NCI-H1092 treated with DMSO at 0.1 percent for 48 hours (cell line): ENCODE data around the gene TEX14.

Experiments
- DNase-seq: peaks from one replicate; lab custom pipeline; 2025; lab: John Stamatoyannopoulos, UW

TEX14 gene, protein sequence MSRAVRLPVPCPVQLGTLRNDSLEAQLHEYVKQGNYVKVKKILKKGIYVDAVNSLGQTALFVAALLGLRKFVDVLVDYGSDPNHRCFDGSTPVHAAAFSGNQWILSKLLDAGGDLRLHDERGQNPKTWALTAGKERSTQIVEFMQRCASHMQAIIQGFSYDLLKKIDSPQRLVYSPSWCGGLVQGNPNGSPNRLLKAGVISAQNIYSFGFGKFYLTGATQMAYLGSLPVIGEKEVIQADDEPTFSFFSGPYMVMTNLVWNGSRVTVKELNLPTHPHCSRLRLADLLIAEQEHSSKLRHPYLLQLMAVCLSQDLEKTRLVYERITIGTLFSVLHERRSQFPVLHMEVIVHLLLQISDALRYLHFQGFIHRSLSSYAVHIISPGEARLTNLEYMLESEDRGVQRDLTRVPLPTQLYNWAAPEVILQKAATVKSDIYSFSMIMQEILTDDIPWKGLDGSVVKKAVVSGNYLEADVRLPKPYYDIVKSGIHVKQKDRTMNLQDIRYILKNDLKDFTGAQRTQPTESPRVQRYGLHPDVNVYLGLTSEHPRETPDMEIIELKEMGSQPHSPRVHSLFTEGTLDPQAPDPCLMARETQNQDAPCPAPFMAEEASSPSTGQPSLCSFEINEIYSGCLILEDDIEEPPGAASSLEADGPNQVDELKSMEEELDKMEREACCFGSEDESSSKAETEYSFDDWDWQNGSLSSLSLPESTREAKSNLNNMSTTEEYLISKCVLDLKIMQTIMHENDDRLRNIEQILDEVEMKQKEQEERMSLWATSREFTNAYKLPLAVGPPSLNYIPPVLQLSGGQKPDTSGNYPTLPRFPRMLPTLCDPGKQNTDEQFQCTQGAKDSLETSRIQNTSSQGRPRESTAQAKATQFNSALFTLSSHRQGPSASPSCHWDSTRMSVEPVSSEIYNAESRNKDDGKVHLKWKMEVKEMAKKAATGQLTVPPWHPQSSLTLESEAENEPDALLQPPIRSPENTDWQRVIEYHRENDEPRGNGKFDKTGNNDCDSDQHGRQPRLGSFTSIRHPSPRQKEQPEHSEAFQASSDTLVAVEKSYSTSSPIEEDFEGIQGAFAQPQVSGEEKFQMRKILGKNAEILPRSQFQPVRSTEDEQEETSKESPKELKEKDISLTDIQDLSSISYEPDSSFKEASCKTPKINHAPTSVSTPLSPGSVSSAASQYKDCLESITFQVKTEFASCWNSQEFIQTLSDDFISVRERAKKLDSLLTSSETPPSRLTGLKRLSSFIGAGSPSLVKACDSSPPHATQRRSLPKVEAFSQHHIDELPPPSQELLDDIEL (N-terminal part only)

DNA sequence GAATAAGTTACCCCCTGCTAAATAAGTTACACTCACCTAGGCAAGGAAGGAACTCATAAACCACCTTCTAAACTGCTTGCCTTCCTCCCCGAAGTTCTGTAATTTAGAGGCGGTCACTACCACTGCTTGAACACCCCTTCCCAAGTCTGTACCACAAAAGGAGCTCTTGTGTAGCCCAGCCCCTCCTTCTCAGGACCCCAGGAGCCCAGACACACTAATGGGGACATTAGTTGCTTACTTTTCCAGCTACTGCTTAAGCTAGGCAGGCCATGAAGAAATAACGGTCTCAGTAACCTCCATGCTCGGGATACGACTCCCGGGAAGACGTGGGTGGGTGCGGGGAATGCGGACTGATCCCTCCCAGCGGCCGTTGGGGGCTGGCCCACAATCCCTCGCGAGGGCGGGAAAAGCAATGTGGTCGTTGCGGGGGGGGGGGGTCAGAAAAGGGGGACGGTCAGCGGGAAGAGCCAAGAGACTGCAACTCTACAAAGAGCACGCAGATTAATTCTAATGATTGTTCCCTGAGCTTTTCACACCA is at the start of gene TEX14:
Gene TEX14 (minus strand): TSS at position 345 of the 538 bp plus-strand sequence. CDS start 40,044 bp downstream, outside the sequence.
- no peak for DNase-seq

DNA sequence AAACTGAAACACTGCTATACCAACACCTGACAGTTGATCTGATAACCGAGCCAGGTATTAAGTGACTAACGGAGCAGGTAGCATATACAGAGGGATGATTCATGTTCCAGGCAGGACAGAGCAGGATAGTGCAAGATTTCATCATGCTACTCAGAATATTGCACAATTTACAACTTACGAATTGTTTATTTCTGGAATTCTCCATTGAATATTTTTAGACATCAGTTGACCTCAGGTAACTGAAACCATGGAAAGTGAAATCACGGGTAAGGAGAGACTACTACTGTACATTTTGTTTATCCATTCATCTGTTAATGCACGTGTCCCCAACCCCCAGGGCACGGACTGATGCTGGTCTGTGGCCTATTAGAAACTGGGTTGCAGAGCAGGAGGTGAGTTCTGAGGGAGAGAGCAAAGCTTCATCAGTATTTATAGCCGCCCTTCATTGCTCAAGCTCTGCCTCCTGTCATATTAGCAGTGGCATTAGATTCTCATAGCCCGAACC is 49.3 kb upstream of the TEX14 start:
- no peak for DNase-seq

DNA sequence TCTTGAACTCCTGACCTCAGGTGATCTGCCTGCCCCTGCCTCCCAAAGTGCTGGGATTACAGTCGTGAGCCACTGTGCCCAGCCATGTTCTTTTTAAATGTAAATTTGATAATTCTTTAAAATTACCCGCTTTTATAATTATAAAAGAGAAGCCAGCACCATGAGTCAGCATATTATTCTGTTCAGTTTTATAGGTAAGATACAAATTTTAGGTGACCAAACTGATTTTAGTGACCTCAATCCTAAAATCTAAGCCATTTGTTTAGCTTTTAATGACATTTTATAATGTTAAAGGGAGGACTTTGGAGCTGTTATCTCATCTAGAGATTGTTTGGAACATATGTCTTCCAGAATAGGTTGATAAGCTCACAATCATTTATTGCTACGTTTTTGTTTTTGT is 43.0 kb upstream of the TEX14 start:
- no peak for DNase-seq

DNA sequence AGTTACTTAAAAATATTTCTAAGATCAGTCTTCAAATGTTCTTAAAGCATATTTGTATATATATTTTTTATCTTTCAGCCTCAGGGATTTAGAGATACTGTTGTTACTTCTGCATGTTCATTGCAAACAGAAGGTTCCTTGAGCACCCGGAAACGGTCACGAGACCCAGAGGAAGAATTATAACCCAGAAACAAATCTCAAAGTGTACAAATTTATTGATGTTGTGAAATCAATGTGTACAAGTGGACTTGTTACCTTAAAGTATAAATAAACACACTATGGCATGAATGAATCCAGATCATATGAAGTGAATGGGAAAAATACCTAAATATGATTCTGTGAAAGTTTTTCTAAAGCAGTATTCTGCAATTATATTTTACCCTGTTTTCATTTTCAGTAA is 42.2 kb upstream of the TEX14 start:
- no peak for DNase-seq

DNA sequence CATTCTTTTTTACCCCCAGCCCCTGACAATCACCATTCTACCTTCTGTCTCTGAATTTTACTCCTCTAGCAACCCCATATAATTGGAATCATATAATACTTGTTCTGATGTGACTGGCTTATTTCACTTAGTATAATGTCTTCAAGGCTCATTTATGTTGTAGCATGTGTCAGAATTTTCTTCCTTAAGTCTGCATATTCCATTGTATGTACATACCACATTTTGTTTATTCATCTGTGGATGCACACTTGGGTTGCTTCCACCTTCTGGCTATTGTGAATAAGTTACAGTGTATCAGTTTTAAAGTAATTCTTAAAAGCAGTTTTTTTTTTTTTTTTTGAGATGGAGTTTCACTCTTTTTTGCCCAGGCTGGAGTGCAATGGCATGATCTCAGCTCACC is 39.1 kb upstream of the TEX14 start:
- no peak for DNase-seq

DNA sequence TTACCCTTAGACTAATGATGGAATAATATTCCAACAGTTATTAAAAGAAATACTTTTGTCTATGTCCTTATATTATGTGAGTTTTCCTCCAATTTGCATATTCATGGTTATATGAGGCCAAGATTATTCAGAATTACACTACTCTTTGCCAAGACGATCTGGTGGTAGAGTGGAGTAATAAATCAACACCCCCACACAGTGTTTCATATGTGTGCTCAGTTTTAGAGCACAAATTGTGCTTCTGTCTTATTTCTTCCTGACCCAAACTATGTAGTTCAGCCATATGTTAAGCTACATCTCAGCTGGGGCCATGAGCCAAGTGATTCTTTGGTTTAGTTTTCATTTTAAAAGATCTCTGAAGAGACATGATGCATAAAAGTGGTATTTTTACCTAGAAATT is 37.0 kb upstream of the TEX14 start:
- DNase-seq, result no peak

DNA sequence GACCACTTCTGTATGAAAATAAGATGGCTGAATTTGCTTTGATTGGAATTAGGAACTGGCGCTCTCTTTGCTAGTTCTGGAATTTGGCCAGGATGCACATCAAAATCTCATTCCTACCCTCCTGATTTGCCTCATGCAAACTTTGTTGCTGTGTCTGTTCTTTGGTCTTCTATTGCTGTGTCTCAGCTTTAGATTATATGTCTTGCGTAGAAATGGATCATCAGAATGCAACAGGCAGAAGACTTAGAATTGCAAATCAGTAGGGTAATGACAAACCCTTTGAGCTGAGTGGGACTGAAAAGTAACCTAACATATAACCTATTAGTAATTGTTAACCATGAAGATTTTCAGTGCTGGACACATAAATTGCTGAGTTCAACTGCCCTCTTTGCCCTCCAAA is 30.9 kb upstream of the TEX14 start:
- no peak for DNase-seq

DNA sequence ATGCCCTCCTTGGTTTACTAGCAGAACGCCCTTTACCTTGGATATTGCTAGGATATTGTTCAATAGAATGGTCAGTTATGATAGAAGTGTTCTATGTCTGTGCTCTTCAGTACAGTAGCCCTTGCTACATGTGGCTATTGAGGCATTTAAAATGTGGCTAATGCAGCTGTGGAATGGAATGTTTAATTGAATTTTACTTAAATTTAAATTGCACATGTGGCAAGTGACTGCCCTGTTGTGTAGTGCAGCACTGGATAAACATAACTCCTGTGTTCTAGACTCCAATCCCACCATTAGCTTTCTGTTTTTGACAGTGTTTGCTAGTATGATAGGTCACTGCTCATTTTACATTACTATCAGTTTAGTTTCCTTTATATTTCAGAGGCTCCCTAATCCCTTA is 30.4 kb upstream of the TEX14 start:
- DNase-seq, result no peak

DNA sequence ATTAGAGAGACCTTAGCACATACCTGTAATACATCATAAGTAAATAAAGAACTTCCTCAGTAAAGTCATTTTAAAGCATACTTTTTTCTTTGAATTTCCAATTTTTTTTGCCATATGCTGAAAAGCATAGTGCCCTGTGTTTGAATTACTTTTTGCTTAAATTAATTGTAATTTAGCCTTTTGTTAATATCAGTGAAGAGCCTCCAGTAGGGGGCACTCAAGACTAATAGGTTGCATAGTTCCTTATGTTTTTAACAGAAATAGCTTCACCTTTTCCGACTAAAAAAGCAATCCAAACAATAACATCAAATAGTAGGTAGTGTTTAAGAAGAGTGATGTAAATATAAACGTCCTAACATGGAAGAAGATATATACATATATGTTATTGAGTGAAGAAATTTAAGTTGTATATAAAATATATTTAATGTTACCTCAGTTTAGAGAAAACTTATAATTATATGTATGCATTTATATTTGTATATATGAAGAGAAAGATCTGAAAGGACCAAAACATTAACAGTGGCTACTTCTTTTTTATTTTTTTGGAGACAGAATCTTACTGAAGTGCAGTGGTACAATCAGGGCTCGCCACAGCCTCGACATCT is 19.2 kb upstream of the TEX14 start:
- peak; percentile 34 for DNase-seq

DNA sequence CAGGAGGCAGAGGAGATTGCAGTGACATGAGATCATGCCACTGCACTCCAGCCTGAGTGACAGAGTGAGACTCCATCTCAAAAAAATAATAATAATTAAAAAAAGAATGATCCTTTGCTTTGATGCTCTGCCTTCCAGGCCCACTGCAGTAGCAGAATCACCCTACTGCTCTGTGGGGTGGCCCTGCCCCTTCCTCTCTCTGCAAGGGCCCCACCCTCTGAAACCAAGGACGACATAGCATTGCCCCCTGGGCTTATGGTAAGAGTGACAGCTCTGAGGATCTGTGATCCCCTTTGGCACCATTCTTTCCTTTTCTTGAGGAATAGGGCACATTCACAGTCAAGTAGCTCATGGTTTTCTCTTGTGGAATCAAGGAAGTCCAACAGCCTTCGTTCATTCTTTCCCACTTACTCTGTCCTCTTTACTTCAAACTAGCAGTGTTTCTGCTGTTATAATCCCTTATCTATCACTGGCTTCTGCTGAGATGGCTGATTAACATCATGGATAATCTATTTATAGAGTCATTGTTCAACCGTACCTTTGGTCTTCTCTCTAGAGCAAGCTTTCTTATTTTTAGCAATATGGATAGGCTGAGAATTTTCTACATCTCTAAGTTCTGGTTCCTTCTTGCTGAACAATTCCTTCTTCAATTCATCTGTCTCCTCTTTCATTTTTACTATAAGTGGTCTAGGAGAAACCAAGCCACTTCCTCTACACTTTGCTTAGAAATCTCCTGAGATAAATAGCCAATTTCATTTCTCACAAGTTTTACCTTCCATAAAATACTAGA is 14.7 kb upstream of the TEX14 start:
- DNase-seq, result no peak

DNA sequence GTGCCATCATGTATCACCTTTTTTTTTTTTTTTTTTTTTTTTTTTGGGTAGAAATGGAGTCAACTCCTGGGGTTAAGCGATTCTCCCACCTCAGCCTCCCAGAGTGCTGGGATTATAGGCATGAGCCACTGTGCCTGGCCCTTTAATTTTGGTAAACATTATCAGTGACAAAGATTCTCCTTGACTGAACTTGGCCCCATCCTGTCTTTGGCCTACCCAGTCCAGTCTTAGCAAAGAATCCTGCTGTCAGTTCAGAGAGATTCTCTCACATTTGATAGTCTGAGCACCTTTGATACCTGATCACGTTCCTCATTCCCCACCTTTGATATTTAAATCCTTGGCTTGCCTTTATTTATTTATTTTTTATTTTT is 12.1 kb upstream of the TEX14 start:
- DNase-seq, result no peak

DNA sequence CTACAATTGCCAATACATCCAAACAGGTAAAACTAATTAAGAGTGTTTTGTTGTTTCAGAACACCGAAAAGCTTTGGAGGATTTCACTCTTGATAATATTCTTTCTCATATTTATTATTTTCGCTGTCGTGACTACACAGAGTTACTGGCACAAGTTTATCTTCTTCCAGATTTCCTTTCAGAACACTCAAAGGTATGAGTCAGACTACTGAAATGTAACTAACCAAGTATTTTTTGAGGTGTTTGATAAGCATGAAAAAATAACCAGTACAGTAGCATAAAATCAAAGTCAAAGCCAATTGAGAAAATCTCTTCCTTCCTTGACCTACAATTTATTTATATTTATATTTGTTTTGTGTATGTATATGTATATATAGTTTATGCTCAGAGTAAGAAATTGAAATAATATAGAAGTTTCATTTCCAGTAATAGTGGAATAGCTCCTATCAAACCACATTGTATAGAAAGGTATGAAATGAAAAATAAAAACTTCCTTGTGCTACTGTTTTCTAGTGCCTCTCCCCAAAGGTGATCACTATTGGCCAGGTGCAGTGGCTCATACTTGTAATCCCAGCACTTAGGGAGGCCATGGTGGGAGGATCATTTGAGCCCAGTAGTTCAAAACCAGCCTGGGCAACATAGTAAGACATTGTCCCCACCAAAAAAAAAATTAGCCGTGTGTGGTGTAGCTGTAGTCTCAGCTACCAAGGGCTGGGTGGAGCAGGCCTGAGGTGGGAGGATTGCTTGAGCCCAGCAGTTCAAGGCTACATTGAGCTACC is 11.5 kb upstream of the TEX14 start:
- no peak for DNase-seq

DNA sequence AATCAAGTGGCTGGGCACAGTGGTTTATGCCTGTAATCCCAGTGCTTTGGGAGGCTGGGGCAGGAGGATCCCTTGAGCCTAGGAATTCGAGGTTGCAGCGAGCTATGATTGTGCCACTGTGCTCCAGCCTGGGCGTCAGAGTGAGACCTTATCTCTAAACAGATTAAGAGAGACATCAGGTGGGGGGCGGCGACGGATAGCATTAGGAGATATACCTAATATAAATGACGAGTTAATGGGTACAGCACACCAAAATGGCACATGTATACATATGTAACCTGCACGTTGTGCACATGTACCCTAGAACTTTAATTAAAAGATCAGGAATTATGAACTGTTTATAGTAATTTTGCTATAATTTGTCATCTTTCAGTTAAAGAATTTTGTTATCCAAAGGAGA is 10.9 kb upstream of the TEX14 start:
- no peak for DNase-seq

DNA sequence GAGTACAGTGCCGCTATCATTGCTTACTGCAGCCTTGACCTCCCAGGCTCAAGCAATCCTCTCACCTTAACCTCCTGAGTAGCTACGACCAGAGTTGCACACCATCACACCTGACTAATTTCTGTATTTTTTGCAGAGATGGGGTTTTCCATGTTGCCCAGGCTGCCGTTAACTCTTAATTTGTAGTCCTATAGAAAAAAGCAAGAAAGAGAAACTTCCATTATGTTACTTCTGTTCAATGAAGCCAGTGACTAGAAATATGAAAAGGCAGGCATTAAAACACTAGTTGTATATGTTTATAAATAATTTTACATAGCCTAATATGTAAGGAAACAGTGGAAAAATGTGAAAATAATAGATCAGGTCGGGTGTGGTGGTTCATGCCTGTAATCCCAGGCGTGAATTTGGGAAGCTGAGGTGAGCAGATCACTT is 10.2 kb upstream of the TEX14 start:
- no peak for DNase-seq

DNA sequence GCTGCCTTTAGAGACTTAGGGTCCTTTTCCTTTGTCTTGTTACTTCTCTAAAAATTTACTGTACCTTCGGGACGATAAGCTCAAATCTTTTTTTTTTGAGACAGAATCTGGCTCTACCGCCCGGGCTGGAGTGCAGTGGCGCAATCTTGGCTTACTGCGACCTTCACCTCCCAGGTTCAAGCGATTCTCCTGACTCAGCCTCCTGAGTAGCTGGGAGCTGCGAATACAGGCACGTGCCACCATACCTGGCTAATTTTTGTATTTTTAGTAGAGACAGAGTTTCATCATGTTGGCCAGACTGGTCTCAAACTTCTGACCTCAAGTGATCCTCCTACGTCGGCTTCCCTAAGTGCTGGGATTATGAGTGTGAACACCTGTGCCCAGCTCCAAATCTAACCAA is 7.9 kb upstream of the TEX14 start:
- no peak for DNase-seq

DNA sequence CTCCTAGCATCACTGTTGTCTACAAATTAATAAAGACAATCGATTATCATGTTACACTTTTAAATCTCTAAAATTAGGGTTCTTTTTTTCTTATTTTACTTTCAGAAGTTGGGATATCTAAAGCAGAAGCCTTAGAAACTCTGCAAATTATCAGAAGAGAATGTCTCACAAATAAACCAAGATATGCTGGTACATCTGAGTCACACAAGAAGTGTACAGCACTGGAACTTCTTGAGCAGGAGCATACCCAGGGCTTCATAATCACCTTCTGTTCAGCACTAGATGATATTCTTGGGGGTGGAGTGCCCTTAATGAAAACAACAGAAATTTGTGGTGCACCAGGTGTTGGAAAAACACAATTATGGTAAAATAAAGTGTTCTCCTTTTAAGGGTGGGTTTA is 3.0 kb upstream of the TEX14 start:
- no peak for DNase-seq

DNA sequence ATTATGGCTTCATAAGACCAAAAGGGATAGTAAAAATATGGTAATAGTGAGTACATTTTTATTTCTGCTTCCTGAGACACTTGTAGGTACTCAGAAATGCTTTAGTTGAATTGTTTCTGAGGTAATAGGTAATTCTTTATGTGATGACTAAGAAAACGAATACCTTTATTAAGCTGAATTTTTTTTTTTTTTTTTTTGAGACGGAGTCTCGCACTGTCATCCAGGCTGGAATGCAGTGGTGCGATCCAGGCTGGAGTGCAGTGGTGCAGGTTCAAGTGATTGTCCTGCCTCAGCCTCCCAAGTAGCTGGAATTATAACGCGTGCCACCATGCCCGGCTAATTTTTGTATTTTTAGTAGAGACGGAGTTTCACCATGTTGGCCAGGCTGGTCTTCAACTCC is 2.5 kb upstream of the TEX14 start:
- no peak for DNase-seq

DNA sequence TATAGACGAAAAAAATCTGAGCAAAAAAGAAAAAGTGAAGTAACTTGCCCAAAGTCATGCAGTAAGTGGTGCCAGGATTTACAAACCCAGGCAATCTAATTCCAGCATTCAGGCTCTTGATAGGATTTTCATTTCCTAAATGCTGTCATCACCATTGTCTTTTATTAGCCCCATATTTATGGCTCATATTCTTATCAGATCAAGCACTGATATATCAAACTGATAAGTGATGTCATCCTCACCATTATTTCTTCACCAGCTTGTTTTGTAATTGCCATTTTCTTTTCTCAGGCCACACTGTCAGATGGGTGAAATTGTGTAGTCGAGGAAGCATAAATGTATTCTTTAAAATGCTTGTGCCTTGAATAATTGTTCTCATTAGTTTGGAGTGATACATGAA is 1.9 kb upstream of the TEX14 start:
- no peak for DNase-seq

DNA sequence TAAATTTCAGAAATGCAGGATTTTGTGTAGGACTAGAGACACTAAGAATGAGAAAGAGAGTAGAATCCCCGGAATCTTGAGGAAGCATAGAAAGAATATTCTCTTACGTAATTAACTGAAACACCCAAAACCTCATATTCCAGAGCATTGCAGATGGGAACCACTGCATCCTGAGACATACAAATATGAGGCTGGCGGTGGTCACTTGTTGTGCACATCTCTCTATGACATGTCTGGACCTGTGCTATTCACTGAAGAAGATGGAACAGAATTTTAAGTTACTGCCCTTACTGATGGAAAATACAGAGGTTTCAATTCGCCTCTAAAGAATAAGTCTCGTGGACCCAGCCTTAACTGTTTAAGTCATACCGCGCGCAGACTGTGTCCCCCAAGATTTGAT is 1.4 kb upstream of the TEX14 start:
- no peak for DNase-seq
